Measurements from ENCODE around the gene TGIF2. TPM values are rescaled to one million over a fixed set of nuclear protein-coding genes. Genes with fewer than 3 reads are reported as not detected.

Gene TGIF2
- total and polyA plus RNA-seq, 2 of the 13 experiments (the other 11 are each of a cell fraction or from before 2014, with no cell fraction given) = 41.3 to 53.9 TPM

- TF ChIP-seq CEBPG (CRISPR knock-in tag; IDR thresholded peaks at IDR 0.05) (peak; percentile 60), ATF7 (IDR thresholded peaks at IDR 0.05) (peak; percentile 96), ATF7 (CRISPR knock-in tag; IDR thresholded peaks at IDR 0.05) (no peak), FOXK2 (IDR thresholded peaks at IDR 0.05) (no peak), PPARG (CRISPR knock-in tag; conservative IDR thresholded peaks at IDR 0.05) (no peak), ZNF577 (CRISPR knock-in tag; IDR thresholded peaks at IDR 0.05; ENCODE audit: borderline replicate concordance, low read depth) (no peak), ZNF264 (CRISPR knock-in tag; IDR thresholded peaks at IDR 0.05) (no peak), ZNF749 (CRISPR knock-in tag; IDR thresholded peaks at IDR 0.05; ENCODE audit: borderline replicate concordance) (no peak), ZNF670 (CRISPR knock-in tag; IDR thresholded peaks at IDR 0.05; ENCODE audit: borderline replicate concordance) (no peak), CEBPB (IDR thresholded peaks at IDR 0.05; ENCODE audit: borderline replicate concordance, low read depth, low read length) (peak; percentile 89), SP140L (CRISPR knock-in tag; IDR thresholded peaks at IDR 0.05; ENCODE audit: borderline replicate concordance) (no peak), ZNF761 (CRISPR knock-in tag; conservative IDR thresholded peaks at IDR 0.05) (no peak), ZNF788 (CRISPR knock-in tag; IDR thresholded peaks at IDR 0.05; ENCODE audit: borderline replicate concordance) (no peak), SAP130 (CRISPR knock-in tag; IDR thresholded peaks at IDR 0.05; ENCODE audit: low read depth) (no peak), SOX5 (CRISPR knock-in tag; IDR thresholded peaks at IDR 0.05; ENCODE audit: borderline replicate concordance) (no peak; the same call in 1 of the 2 replicates), ZNF343 (CRISPR knock-in tag; IDR thresholded peaks at IDR 0.05) (no peak), SALL1 (CRISPR knock-in tag; IDR thresholded peaks at IDR 0.05) (no peak), KDM1A (CRISPR knock-in tag; IDR thresholded peaks at IDR 0.05) (no peak), ZFY (CRISPR knock-in tag; IDR thresholded peaks at IDR 0.05) (no peak), ZNF83 (CRISPR knock-in tag; IDR thresholded peaks at IDR 0.05; ENCODE audit: borderline replicate concordance) (no peak)
- TF ChIP-seq, protein P1, sequence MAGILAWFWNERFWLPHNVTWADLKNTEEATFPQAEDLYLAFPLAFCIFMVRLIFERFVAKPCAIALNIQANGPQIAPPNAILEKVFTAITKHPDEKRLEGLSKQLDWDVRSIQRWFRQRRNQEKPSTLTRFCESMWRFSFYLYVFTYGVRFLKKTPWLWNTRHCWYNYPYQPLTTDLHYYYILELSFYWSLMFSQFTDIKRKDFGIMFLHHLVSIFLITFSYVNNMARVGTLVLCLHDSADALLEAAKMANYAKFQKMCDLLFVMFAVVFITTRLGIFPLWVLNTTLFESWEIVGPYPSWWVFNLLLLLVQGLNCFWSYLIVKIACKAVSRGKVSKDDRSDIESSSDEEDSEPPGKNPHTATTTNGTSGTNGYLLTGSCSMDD (CRISPR knock-in tag; IDR thresholded peaks at IDR 0.05) = no peak
- TF ChIP-seq, protein P2, sequence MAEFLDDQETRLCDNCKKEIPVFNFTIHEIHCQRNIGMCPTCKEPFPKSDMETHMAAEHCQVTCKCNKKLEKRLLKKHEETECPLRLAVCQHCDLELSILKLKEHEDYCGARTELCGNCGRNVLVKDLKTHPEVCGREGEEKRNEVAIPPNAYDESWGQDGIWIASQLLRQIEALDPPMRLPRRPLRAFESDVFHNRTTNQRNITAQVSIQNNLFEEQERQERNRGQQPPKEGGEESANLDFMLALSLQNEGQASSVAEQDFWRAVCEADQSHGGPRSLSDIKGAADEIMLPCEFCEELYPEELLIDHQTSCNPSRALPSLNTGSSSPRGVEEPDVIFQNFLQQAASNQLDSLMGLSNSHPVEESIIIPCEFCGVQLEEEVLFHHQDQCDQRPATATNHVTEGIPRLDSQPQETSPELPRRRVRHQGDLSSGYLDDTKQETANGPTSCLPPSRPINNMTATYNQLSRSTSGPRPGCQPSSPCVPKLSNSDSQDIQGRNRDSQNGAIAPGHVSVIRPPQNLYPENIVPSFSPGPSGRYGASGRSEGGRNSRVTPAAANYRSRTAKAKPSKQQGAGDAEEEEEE (CRISPR knock-in tag; IDR thresholded peaks at IDR 0.05; ENCODE audit: borderline replicate concordance) = no peak
- TF ChIP-seq, protein P3, sequence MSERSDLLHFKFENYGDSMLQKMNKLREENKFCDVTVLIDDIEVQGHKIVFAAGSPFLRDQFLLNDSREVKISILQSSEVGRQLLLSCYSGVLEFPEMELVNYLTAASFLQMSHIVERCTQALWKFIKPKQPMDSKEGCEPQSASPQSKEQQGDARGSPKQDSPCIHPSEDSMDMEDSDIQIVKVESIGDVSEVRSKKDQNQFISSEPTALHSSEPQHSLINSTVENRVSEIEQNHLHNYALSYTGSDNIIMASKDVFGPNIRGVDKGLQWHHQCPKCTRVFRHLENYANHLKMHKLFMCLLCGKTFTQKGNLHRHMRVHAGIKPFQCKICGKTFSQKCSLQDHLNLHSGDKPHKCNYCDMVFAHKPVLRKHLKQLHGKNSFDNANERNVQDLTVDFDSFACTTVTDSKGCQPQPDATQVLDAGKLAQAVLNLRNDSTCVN (CRISPR knock-in tag; IDR thresholded peaks at IDR 0.05; ENCODE audit: borderline replicate concordance) = no peak
Measured at GRCh38 chr20:36628076-36628475, 54.7 kb downstream of the TGIF2 start (continued).
